NOMO-1 (cell line): ENCODE results near the gene SLC30A2.

ENCODE experiments used
- DNase-seq, 2 experiments: peaks; one replicate each; lab custom pipeline; 2025; ENCODE audit not compliant: unreplicated experiment in 2 of 2; lab: John Stamatoyannopoulos, UW

Gene SLC30A2

DNA sequence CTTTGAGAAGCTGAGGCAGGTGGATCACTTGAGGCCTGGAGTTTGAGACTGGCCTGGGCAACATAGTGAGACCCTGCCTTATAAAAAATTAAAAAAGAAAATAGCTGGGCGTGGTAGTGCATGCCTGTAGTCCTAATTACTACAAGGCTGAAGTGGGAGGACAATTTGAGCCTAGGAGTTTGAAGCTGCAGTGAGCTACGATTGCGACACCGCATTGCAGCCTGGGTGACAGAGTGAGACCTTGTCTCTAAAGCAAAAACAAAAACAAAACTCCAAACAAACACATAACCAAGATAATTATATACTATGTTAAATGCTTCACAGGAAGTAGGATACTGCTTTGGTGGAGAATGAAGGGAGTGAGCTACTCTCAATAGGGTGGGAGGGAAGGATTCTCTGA is 42.7 kb downstream of the SLC30A2 start:
- DNase-seq: no peak

GRCh38 chr1:25999041-25999800 is 46.7 kb downstream of the SLC30A2 start:
- DNase-seq: no peak

- peak; percentile 98 to 100 for DNase-seq
Observed at GRCh38 chr1:25997828-25998761, 47.8 kb downstream of the SLC30A2 start, which contains the start of gene PAFAH2. TSS of gene PAFAH2 (minus strand) at chr1:25998063. CDS start at chr1:25990816, 7,247 bp downstream.

GRCh38 chr1:25996966-25997827 is 48.7 kb downstream of the SLC30A2 start:
- DNase-seq: peak; percentile 80 to 98

DNA sequence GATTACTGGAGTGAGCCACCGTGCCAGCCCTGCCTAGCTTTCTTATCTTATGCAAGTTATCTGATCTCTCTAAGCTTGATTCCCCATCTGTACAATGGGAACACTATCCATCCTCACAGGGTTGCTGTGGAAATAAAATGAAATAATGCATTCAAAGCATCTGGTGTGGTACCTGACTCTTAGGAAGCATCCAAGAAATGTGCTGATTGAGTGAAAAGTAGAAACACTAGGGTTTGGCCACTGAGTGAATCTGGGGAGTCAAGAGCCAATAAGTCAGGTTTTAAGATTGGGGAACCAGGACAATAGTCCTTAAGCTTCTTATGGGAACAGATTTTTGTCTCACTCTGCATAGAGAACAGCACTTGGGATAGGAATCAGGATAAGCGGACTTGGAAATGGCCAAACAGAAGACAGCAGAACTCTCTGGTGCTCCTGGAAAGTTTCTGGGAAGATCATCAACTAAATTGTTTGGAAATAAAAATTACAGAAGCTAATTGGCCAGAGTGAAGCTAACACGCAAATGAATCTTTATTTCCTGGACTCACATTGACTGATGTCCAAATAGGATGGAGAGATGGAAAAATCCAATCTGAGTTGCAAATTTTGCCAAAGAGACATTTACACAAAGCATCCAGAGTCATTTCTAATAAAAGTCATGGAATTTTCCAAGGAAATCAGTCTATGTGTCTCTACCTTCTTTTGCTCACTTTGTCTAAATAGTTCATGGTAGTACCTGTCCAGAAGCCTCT is 51.3 kb downstream of the SLC30A2 start:
- no peak for DNase-seq

DNA sequence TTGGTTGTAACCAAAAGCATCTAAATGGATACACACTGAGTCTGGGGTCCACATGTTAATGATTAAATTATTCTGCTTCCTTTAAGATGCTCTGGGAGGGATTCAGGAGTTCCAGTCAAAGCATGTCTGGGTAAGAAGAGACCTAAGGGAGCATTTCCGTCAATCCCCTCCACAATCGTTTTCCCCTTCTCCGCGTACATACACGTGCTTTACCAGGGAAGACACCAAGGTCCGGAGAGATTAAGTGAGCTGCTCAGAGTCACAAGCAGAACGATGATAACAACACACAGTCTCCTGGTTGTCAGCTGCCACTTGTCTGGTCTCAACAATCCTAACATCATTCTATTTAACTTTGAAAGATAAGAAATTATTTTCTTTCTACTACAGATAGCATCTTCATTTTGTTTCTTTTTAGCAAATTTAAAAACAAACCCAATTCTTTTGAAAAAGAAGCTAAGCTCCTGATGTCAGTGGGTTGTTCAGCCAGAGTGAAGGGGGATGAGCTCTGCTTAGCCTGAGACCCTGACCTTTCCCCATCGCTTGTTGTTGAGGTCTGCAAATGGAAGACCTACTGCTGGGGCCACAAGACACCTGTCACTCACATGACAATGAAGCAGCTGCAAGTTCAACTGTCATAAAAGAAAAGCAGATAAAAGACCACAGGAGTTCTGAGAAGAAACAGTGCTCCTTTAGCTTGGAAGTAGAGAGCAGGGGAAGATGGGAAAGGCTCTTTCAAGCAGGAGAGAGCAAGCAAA is 52.5 kb downstream of the SLC30A2 start:
- no peak for DNase-seq

DNA sequence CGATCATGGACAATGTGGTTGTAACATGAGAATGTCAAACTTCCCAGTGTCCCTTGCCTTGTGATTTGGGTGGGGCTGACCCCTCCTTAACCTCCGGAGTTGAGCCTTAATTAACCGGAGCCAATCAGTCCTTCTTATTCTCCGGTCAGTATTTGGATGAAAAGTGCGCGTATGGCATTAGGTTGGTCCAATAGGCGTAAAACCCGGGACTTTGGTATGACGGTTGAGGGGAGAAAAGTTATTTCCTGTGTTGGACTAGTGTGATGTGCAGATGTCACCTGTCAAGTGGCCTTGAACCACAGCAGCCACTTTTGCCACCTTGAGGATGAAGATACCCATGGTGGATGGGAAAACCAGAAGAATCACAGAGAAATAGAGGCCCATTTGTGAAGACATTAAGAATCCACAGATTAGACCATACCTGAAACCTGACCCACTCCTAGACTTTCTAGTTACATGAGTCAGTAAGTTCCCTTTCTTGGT is 53.2 kb downstream of the SLC30A2 start:
- DNase-seq: no peak

DNA sequence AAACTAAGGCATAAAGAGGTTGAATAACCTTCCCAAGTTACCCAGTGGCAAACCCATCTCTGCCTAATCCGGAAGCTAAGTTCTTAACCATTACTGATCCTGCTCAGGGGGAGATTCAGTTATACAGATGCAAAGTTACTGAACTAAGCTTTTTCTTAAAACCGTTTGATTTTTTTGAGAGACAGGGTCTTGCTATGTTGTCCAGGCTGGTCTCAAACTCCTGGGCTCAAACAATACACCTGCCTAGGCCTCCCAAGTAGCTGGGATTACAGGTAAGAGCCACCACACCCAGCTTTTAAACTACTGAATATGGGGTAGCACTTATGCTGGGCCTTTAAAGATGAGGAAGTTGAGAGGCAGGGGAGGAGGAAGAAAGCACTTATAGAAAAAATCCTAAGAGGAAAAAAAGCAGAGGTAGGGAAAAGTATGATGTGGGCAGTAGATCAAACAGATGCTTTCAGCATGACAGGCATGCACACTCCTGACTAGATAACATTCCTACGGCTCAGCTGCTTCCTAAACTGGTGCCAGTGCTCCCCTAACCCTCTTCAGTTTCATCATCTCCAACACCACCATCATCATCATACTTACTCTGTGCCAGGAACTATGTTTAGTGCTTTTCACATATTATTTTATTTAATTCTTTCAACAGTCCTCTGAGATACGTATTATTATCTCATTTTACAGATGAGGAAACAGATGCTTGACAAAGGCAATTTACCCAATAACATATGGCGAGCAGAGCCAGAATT is 53.8 kb downstream of the SLC30A2 start:
- no peak for DNase-seq

DNA sequence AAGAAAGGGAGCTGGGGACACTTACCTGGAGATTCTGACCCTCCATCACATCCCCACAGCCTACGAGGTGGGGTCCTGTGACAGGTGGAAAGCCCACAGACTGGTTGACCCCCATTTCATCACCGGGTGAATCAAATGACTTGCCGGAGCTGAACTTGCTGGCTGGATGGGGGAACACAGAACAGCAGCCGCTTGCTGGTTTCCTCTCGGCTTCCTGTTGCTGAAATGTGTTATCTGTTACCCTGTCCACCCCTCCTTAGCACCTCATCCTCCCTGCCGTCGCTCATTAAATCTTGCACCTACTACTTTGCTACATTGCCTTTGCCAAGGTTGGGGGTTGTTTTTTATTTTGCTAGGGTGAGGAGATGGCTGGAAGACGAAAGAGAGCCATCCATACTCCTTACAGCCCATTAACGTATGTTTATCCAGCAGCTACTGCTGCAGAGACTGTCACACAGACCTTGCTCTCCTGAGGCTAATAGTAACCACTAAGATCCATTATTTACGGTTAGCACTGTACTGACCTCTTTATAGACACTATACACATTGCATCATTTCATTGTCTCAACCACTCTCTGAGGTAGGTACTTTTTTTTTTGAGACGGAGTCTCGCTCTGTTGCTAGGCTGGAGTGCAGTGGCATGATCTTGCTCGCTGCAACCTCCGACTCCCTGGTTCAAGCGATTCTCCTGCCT is 55.1 kb downstream of the SLC30A2 start:
- no peak for DNase-seq

GRCh38 chr1:25990251-25990650 is 55.7 kb downstream of the SLC30A2 start:
- no peak for DNase-seq

DNA sequence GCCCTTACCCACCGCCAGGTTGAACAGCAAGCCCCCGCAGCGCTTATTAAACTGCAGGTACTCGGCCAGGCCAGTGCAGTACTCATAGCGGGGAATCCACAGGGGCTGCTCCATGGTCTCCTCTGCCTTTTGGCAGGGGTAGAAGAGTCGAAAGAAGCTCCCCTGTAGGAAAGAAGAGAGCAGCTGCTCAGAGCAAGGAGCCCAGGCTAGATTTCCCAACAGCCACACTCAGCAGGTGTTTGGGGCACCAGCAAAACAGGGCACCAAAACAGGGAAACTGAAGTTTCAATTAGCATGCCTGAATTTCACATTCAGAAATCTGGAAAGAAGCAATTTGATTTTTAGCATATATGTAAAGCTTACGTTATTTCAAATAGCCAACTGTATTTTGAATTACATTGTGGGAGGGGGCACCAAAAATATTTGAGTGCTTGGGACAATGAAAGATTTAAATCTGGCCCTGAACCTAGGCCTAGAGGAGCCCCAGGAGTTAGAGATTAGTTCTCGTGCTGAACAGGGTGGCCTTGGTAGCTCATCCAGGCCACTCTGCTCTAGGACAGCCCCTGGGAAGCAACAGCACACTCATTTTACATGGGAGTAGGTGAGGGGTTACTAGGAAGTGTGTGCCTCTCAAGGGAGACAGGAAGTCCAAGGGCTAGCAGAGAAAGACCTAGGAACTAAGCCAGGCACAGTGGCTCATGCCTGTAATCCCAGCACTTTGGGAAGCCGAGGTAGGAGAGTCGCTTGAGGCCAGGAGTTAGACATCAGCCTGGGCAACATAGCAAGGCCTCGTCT is 56.3 kb downstream of the SLC30A2 start:
- DNase-seq: no peak

- DNase-seq: no peak
Observed at GRCh38 chr1:25987951-25988350, 58.0 kb downstream of the SLC30A2 start.
